Choroid plexus epithelial cell (primary cell): ENCODE results near the gene PTGES3.

Experiments used
- DNase-seq: peaks from one replicate; pipeline ENCODE4 v3.0.0-alpha.2; 2010; ENCODE audit warnings: low read depth
- H3K4me3 ChIP-seq: 2 replicates; pipeline ENCODE4 v1.5.1; 2011; ENCODE audit warnings: low read depth, mild to moderate bottlenecking, control low read depth, low read length, moderate library complexity
- CTCF ChIP-seq: conservative IDR thresholded peaks from 2 replicates; pipeline ENCODE4 v1.5.1; 2011; ENCODE audit warnings: low read depth, mild to moderate bottlenecking, control low read depth, inconsistent platforms, low read length, moderate library complexity

Gene PTGES3

GRCh38 chr12:56631790-56632700 is 56.0 kb downstream of the PTGES3 start:
- TF ChIP-seq CTCF, result no peak
- H3K4me3 ChIP-seq, result peak overlapping the region; percentile 30
- DNase-seq, result peak; percentile 39

DNA sequence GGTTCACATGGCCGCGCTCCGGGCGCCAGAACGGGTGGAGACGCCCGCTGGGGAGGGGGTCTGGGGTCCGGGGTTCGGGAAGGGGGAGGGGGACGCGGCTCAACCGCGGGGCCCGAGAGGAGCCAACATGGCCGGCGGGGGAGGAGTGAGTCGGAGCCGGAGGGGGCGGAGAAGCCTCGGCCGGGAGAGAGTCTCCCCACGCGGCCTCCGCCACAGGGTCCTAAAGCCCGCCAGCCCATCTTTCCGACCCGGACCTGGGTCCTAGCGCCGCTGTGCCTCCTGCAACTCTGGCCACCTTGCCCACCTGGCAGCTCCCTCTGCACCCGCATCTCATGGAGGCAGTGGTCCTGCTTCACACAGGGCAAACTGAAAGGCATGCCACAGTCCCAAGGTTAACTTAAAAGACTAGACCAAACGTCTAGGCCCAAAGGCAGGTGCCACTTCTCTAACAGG is 57.9 kb downstream of the PTGES3 start, which contains the start of gene BAZ2A:
Gene BAZ2A, minus strand, starts transcription at position 147 of the 453 bp plus-strand sequence. CDS start 12,796 bp downstream, outside the sequence.
- no peak for TF ChIP-seq CTCF
- peak; percentile 84 for DNase-seq

DNA sequence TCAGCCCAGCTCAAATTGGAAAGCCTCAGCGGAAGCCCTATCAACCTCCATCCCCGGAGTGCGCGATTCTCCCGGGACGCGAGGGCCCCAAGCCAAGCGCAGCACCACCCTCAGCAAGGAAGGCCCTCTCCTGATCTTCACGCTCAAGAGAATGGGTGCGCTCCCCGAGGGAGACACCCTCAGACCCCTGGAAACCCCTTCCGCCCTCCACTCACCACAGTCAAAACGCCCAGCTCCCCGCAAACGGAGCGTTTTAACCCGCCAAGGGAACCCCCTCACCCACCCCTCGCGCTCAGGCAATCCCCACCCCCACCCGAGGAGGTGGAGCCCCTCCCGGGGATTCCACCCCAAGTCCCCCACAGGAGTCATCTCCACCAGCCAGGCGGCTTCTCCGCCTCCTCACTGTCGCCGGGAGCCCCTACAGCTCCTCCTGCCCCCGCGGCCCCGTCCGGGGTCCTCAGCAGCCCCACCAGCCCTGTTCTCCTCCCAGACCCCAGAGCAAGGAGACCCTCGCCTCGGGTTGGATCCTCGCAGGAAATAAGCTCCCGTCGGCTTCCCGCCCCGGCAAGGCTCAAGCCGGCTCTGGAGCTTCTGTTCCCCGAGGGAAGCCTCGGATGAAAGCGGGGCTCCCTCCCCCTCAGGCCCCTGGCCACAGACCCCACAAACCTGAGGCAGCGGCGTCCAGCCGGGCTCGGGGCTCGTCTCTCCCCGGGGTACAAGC is 58.5 kb downstream of the PTGES3 start:
- peak; percentile 16 for DNase-seq
- TF ChIP-seq CTCF, result no peak
- peak overlapping the region; percentile 91 for H3K4me3 ChIP-seq

More for the DNA sequence above, 57.9 kb downstream of the PTGES3 start, which contains the start of gene BAZ2A:
- H3K4me3 ChIP-seq, result peak within 1 kb of the TSS; percentile 91

DNA sequence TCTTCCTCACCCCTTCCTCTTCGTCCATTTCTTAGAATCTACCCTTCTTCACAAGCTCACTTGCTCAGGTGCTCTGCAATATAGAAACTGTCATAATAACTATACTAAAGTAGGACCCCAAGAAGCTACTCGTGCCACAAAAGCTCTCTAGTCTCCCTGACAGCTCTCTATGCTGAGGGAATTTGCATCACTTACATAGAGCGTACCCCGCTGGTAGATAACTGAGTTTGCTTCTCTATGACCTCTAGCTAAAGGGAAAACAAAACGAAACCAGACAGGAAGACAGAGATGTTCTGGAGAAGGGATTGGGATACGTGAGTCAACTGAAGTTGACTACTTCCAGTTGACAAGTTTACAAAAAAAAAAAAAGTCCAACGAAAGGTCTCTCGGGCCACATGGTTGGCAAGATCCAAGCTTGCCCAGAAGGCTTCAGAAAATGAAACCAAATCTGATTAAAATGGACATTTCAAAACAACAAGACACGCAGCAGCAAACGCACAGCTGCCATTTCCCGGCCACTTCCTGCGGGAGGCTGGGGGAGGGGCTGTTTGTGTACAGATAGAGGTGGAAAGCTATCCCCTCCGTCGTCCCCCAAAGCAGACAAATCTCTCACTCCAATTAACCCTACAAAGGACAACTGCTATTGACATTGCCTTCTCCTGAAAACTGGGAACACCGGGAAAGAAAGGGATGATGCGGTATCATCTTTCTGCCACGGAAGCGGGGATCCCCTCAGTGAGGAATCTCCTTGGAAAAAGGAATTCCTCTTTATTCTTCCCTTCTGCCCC is 59.2 kb downstream of the PTGES3 start:
- DNase-seq, result peak; percentile 72
- peak overlapping the region; percentile 91 for H3K4me3 ChIP-seq
- TF ChIP-seq CTCF, result no peak

DNA sequence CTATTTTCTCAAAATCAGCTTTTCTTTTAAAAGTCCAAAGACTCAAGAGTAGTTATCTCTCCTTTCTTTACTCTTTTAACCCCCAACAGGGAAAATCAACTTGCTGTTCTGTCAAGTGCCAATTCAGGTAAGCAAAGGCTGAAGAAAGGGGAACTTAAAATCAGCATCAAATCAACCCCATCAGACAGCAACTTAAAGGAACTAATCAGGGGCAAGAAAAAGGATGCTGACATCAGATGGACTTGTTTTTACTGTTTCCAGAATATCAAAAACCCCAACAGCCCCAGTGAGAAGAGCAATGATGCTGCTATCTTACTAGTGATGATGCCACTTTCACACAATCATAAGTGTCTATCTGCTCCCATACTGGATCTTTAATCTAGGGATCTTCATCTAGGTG is 61.4 kb downstream of the PTGES3 start:
- no peak overlapping the region for H3K4me3 ChIP-seq
- no peak for DNase-seq
- no peak for TF ChIP-seq CTCF

- no peak for DNase-seq
- no peak overlapping the region for H3K4me3 ChIP-seq
- TF ChIP-seq CTCF, result no peak
Observed at GRCh38 chr12:56622535-56622934, 65.5 kb downstream of the PTGES3 start.
